Hepatocyte (in vitro differentiated cells): ENCODE data around the gene HOXD11. TPM values are rescaled to one million over a fixed set of nuclear protein-coding genes. Genes with fewer than 3 reads are reported as not detected.

Experiments
- DNase-seq: peaks from one replicate; pipeline ENCODE4 v3.0.0-alpha.2; 2016; ENCODE audit warnings: low spot score
- H2AFZ ChIP-seq: fragments of 200-600 bp; sonication (generic); 2 replicates; pipeline ENCODE4 v1.6.0; 2016; ENCODE audit warnings: antibody characterized with exemption, mild to moderate bottlenecking
- H3K27ac ChIP-seq: fragments of 200-600 bp; sonication (generic); 2 replicates; pipeline ENCODE4 v1.5.1; 2016; ENCODE audit warnings: mild to moderate bottlenecking
- H3K27me3 ChIP-seq: fragments of 200-600 bp; sonication (generic); 2 replicates; pipeline ENCODE4 v1.6.1; 2016
- H3K36me3 ChIP-seq: fragments of 200-600 bp; sonication (generic); replicated peaks from 2 replicates; pipeline ENCODE4 v1.5.1; 2016; ENCODE audit warnings: low read depth; ENCODE audit not compliant: insufficient read depth
- H3K4me1 ChIP-seq: fragments of 200-600 bp; sonication (generic); 2 replicates; pipeline ENCODE4 v1.5.1; 2016; ENCODE audit warnings: mild to moderate bottlenecking, moderate library complexity; ENCODE audit not compliant: insufficient read depth
- H3K4me2 ChIP-seq: fragments of 200-600 bp; sonication (generic); 2 replicates; pipeline ENCODE4 v1.6.0; 2016
- H3K4me3 ChIP-seq: fragments of 200-600 bp; sonication (generic); 2 replicates; pipeline ENCODE4 v1.5.1; 2016; ENCODE audit warnings: mild to moderate bottlenecking
- H3K79me2 ChIP-seq: fragments of 200-600 bp; sonication (generic); 2 replicates; pipeline ENCODE4 v1.6.0; 2017; ENCODE audit warnings: mild to moderate bottlenecking
- H3K9me2 ChIP-seq: fragments of 200-600 bp; sonication (generic); replicated peaks from 2 replicates; pipeline ENCODE4 v1.6.0; 2017; ENCODE audit warnings: mild to moderate bottlenecking; ENCODE audit not compliant: insufficient read depth
- H3K9me3 ChIP-seq: fragments of 200-600 bp; sonication (generic); 2 replicates; pipeline ENCODE4 v1.5.1; 2016; ENCODE audit warnings: low read depth, mild to moderate bottlenecking
- H4K20me1 ChIP-seq: fragments of 200-600 bp; sonication (generic); 2 replicates; pipeline ENCODE4 v1.6.0; 2016; ENCODE audit warnings: mild to moderate bottlenecking; ENCODE audit not compliant: insufficient read depth, poor library complexity, severe bottlenecking
- CTCF ChIP-seq: fragments of 200-600 bp; sonication (generic); IDR thresholded peaks from 2 replicates; pipeline ENCODE4 v1.5.1; 2016; ENCODE audit warnings: antibody characterized with exemption, mild to moderate bottlenecking; ENCODE audit not compliant: poor library complexity
- EZH2 ChIP-seq: fragments of 200-600 bp; sonication (generic); IDR thresholded peaks from 2 replicates; pipeline ENCODE4 v1.6.1; 2016; ENCODE audit warnings: antibody characterized with exemption, mild to moderate bottlenecking, borderline replicate concordance
- EZH2phosphoT487 ChIP-seq: fragments of 200-600 bp; sonication (generic); IDR thresholded peaks from one replicate; pipeline ENCODE4 v1.6.1; 2018; ENCODE audit warnings: antibody characterized with exemption, mild to moderate bottlenecking, low read depth, moderate library complexity; ENCODE audit not compliant: unreplicated experiment, severe bottlenecking
- WGBS: methylation state at CpG from one replicate; pipeline ENCODE4 v1.1.6; 2016; ENCODE audit warnings: low lambda C conversion rate; ENCODE audit errors: missing lambda C conversion rate; 5-methylcytosine and 5-hydroxymethylcytosine counted together
- polyA plus RNA-seq: library from polyadenylated mRNA; unstranded; fragments of >200 nt; fragmentation: Nextera tagmentation; extraction: Ambion mirVana; gene quantifications from 2 replicates; pipeline ENCODE4 v1.2.1, GENCODE V29; 2016
- total RNA-seq: library from RNA; depleted of rRNA; stranded (reverse); fragments of >200 nt; gene quantifications from 2 replicates; pipeline ENCODE4 v1.2.3, GENCODE V29; 2014

Gene HOXD11
- total and polyA plus RNA-seq, 2 experiments from 2014 or later: 6.3 to 9.9 TPM

GRCh38 chr2:176082525-176082823 lies 24.6 kb upstream of the HOXD11 start:
- Histone ChIP-seq H2AFZ (peak overlapping the region; percentile 26), H3K4me3 (peak overlapping the region; percentile 53), H3K4me2 (peak overlapping the region; percentile 84), H3K9me2 (no peaks in the 10 kb centered on the region), H3K9me3 (no peaks in the 10 kb centered on the region), H3K27ac (peak overlapping the region; percentile 88), H3K4me1 (peaks cover 9% of the 10 kb centered on the region), H3K79me2 (peaks cover 47% of the 10 kb centered on the region), H3K27me3 (peaks cover 92% of the 10 kb centered on the region), H4K20me1 (no peaks in the 10 kb centered on the region), H3K36me3 (no peaks in the 10 kb centered on the region)
- TF ChIP-seq EZH2: peak; percentile 85
- TF ChIP-seq CTCF: no peak
- no peak for DNase-seq
- WGBS: 5% methylated on average over 10 of the region's 10 CpGs

GRCh38 chr2:176082824-176083751 lies 24.0 kb upstream of the HOXD11 start:
- Histone ChIP-seq H3K4me2 (peak overlapping the region; percentile 84), H3K9me2 (no peaks in the 10 kb centered on the region), H3K27ac (peak overlapping the region; percentile 88), H3K4me3 (peak overlapping the region; percentile 53), H3K27me3 (peaks cover 95% of the 10 kb centered on the region), H2AFZ (peak overlapping the region; percentile 26), H3K9me3 (no peaks in the 10 kb centered on the region), H3K36me3 (no peaks in the 10 kb centered on the region), H3K4me1 (peaks cover 15% of the 10 kb centered on the region), H3K79me2 (peaks cover 49% of the 10 kb centered on the region), H4K20me1 (no peaks in the 10 kb centered on the region)
- no peak for DNase-seq
- 2% methylated on average over 63 of the region's 66 CpGs for WGBS
- TF ChIP-seq CTCF (no peak), EZH2 (peak; percentile 73)

- peak within 1 kb of the TSS; percentile 26 for H2AFZ ChIP-seq
- WGBS: 6% methylated on average over 27 of the region's 27 CpGs
- H3K4me2 ChIP-seq: peak within 1 kb of the TSS; percentile 84
These were observed 23.3 kb upstream of the HOXD11 start, which contains the start of gene EVX2 for GRCh38 chr2:176083796-176084261. Gene EVX2 (minus strand): TSS chr2:176083962. CDS start chr2:176083776, 186 bp downstream.

More at GRCh38 chr2:176083796-176084261, 23.3 kb upstream of the HOXD11 start, which contains the start of gene EVX2:
- Histone ChIP-seq H4K20me1 (no peaks in the 10 kb centered on the region), H3K27me3 (peaks cover 95% of the 10 kb centered on the region), H3K36me3 (no peaks in the 10 kb centered on the region), H3K27ac (peak within 1 kb of the TSS; percentile 88), H3K79me2 (peaks cover 45% of the 10 kb centered on the region), H3K9me3 (no peaks in the 10 kb centered on the region), H3K4me1 (peaks cover 16% of the 10 kb centered on the region), H3K4me3 (peak within 1 kb of the TSS; percentile 53), H3K9me2 (no peaks in the 10 kb centered on the region)
- no peak for DNase-seq
- no peak for TF ChIP-seq EZH2phosphoT487
- no peak for TF ChIP-seq EZH2
- TF ChIP-seq CTCF: no peak
